ENCODE measurements around the gene FAM193A.
"Not testable (repeated sequence)": the region's sequence is repeated elsewhere in the genome, so short reads cannot be mapped to it uniquely, and the experiment has no call there.

Gene FAM193A

DNA sequence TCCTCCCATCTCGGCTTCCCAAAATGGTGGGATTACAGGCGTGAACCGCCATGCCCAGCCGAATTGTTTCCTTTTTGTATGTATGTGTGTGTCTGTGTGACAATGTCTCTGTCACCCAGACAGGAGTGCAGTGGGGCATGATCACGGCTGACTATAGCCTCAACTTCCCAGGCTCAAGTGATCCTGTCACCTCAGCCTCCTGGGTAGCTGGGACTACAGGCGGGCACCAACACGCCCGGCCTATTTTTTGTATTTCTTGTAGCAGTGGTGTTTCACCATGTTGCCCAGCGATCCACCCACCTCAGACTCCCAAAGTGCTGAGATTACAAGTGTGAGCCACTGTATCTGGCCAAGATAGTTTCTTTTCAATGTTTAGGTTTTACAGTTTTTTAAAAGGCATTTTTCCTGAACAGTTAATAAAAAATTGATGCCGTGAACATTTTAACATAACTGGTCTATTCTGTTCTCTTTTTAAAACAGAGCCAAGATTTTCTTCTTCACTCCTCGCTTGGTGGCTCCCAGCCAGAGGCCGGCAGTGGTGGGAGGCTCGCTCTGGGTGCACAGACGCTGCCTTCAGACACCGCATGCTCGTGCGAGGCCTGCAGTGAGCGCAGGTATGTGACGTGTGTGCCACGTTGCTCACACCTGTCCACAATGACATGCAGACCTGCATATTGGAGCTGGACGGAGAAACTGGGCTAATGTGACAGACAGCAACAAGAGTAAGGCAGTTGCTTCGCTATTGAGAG lies 88.5 kb downstream of the FAM193A start:
- TF ChIP-seq, protein P1, sequence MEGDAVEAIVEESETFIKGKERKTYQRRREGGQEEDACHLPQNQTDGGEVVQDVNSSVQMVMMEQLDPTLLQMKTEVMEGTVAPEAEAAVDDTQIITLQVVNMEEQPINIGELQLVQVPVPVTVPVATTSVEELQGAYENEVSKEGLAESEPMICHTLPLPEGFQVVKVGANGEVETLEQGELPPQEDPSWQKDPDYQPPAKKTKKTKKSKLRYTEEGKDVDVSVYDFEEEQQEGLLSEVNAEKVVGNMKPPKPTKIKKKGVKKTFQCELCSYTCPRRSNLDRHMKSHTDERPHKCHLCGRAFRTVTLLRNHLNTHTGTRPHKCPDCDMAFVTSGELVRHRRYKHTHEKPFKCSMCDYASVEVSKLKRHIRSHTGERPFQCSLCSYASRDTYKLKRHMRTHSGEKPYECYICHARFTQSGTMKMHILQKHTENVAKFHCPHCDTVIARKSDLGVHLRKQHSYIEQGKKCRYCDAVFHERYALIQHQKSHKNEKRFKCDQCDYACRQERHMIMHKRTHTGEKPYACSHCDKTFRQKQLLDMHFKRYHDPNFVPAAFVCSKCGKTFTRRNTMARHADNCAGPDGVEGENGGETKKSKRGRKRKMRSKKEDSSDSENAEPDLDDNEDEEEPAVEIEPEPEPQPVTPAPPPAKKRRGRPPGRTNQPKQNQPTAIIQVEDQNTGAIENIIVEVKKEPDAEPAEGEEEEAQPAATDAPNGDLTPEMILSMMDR (IDR thresholded peaks at IDR 0.05; ENCODE audit: insufficient read depth, low read length, missing control alignments): no peak
- ChIA-PET POLR2A (no interaction called here), CTCF (interaction anchor here (1.4 kb wide), 1 partner anchor 9 kb away, joined by 5 read pairs; no protein-coding TSS in a partner anchor)
- DNase-seq (ENCODE audit: low read depth, low spot score): no peak
- H3K4me3 ChIP-seq (ENCODE audit: low read depth, low read length): no peak overlapping the region

DNA sequence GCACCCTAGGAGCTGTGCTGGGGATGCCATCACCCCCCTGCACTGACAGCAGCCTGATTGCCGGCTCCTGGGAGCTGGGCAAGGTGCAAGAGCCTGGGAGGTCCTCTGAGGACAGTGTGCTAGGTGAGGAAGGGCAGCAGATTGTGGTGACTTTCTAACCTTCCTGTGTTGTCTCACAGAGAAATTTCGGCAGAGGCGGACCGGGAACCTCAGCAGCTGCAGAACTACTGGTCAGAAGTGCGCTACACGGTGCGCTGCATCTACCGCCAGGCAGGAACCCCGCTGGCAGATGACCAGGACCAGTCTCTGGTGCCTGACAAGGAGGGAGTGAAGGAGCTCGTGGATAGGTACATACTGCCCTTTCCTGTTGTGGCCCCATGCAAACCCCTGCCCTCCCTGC lies 89.8 kb downstream of the FAM193A start:
- POLR2A ChIA-PET: no interaction called here
- no peak overlapping the region for H3K4me3 ChIP-seq (ENCODE audit: low read depth, low read length)
- no peak for DNase-seq (ENCODE audit: low read depth, low spot score)
- TF ChIP-seq, protein P1 (IDR thresholded peaks at IDR 0.05; ENCODE audit: insufficient read depth, low read length, missing control alignments): no peak
- CTCF ChIA-PET: interaction anchor here (1.4 kb wide), 1 partner anchor 10 kb away, joined by 5 read pairs; no protein-coding TSS in a partner anchor

DNA sequence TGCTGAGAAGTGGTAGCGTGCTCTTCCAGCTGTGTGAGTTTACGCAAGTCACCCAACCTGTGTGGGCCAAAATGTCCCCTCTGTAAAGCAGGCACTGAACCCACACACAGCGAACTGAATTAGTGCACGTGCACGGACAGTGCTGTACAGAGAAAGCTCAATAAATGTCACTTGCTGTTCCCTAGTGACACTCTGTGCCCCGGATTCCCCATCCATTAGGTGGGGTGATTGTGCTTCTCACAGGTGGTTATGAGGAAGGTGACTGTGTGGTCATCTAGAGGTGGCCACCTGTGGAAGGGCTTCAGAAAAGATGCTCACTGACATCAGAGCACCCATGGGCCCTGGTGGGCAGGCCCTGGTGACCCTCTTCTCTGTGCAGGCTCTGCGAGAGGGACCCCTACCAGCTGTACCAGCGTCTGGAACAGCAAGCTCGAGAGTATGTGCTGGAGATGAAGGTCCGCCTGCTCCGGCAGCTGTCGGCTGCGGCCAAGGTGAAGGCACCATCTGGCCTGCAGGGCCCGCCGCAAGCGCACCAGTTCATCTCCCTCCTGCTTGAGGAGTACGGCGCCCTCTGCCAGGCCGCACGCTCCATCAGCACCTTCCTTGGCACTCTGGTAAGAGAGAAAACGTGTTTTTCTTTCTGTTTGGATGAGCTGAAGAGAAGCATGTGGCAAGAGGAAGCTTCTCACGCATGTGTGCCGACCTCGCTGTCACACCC lies 94.3 kb downstream of the FAM193A start:
- DNase-seq (ENCODE audit: low read depth, low spot score): no peak
- CTCF ChIA-PET: interaction anchor here (1.7 kb wide), 1 partner anchor 410 kb away, joined by 6 read pairs; no protein-coding TSS in a partner anchor
- POLR2A ChIA-PET: no interaction called here
- TF ChIP-seq, protein P1 (IDR thresholded peaks at IDR 0.05; ENCODE audit: insufficient read depth, low read length, missing control alignments): no peak
- H3K4me3 ChIP-seq (ENCODE audit: low read depth, low read length): no peak overlapping the region

DNA sequence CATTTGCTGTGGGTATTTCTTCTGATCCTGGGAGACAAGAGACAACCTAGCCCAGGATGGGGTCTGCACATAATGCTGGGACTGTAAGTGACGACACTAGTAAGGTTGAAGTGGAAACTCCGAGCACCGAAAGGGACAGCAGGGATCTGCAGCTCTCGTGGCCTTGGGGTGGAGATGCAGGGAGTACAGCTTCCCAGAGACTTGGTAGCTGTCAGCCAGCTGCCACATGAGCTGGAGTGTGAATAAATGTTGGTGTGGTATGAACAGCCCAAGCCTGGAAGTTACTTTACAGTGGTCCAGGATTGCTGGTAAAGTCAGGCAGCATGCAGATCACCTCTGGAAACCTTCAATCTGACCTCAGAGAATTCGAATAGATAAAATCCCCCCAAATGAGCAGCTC lies 97.6 kb downstream of the FAM193A start:
- POLR2A ChIA-PET: no interaction called here
- CTCF ChIA-PET: interaction anchor here (0.5 kb wide), 1 partner anchor 34 kb away, joined by 3 read pairs; no protein-coding TSS in a partner anchor
- TF ChIP-seq, protein P1 (IDR thresholded peaks at IDR 0.05; ENCODE audit: insufficient read depth, low read length, missing control alignments): no peak

DNA sequence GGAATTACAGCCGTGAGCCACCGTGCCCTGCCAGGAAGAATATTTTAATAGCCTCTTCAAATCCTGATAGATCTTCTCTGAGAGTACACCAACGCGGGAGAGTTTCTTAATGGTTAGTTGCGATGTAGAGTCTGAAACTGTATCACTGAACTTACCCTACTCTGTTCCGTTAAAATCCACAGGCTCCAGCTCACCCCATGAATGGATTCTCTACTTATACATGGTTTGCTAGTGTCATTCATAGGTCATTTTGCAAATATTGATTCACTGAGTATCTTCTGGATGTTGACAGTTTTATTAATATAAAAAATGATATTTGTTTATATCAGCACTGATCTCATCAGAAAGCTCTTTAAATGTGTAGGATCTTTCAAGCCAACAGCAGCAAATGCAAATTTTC lies 99.9 kb downstream of the FAM193A start:
- TF ChIP-seq, protein P1 (IDR thresholded peaks at IDR 0.05; ENCODE audit: insufficient read depth, low read length, missing control alignments): no peak
- CTCF ChIA-PET: no interaction called here

More for the DNA sequence above, 97.6 kb downstream of the FAM193A start:
- DNase-seq (ENCODE audit: low read depth, low spot score): no peak
- no peak overlapping the region for H3K4me3 ChIP-seq (ENCODE audit: low read depth, low read length)

GRCh38 chr4:2636994-2637393 lies 100.5 kb downstream of the FAM193A start:
- CTCF ChIA-PET; POLR2A ChIA-PET; DNase-seq (ENCODE audit: low read depth, low spot score); H3K4me3 ChIP-seq (ENCODE audit: low read depth, low read length): not testable (repeated sequence)

More for the DNA sequence above, 99.9 kb downstream of the FAM193A start:
- H3K4me3 ChIP-seq (ENCODE audit: low read depth, low read length): no peak overlapping the region
- POLR2A ChIA-PET: no interaction called here
- no peak for DNase-seq (ENCODE audit: low read depth, low spot score)

Measured in AG04449 (cell line).